ENCODE measurements around the gene FAM3A. TPM values are rescaled to one million over a fixed set of nuclear protein-coding genes. Genes with fewer than 3 reads are reported as not detected.
A peak's percentile ranks its signal among the peaks of the same experiment; 100 is the strongest.

The FAM3A gene
- total and polyA plus RNA-seq, 3 donors from 2014 or later, result 24.0 to 41.1 (median 24.7) TPM

GRCh38 chrX:154486396-154487207 is 29.4 kb downstream of the FAM3A start, which contains the start of gene UBL4A:
UBL4A (minus strand) TSS chrX:154486615; CDS start chrX:154486584, 31 bp downstream.
- WGBS, 2 donors, result 5% methylated on average over 5 of the region's 95 CpGs; no CpG with 5 or more reads in 1 of the 2 donors
- Histone ChIP-seq H3K27ac (peak within 1 kb of the TSS in 1 of 2 donors; percentile 72), H3K4me3 (peak within 1 kb of the TSS; percentile 53), H3K27me3 (no peaks in the 10 kb centered on the region), H3K4me1 (peaks cover 7% of the 10 kb centered on the region), H3K36me3 (ENCODE audit: low read depth, missing control alignments) (no peaks in the 10 kb centered on the region), H3K9me3 (no peaks in the 10 kb centered on the region)
- TF ChIP-seq POLR2A (IDR thresholded peaks at IDR 0.05) (no peak), CTCF (IDR thresholded peaks at IDR 0.05) (no peak)
- intact Hi-C loops (cut with DNase I; ENCODE audit: low total_unique reads), result no loop called here
- peak; percentile 53 for DNase-seq

- no peaks in the 10 kb centered on the region for H3K27me3 ChIP-seq
- H3K27ac ChIP-seq, result peak overlapping the region in 1 of 2 donors; percentile 72
- peak; percentile 60 for DNase-seq
- TF ChIP-seq POLR2A (IDR thresholded peaks at IDR 0.05), result no peak
- TF ChIP-seq CTCF (IDR thresholded peaks at IDR 0.05), result no peak
- H3K36me3 ChIP-seq (ENCODE audit: low read depth, missing control alignments), result no peaks in the 10 kb centered on the region
- H3K4me1 ChIP-seq, result peaks cover 7% of the 10 kb centered on the region
- WGBS, 2 donors, result 1% methylated on average over 23 of the region's 35 CpGs; no CpG with 5 or more reads in 1 of the 2 donors
- H3K4me3 ChIP-seq, result peak overlapping the region; percentile 44 to 53
- intact Hi-C loops (cut with DNase I; ENCODE audit: low total_unique reads), result no loop called here
- no peaks in the 10 kb centered on the region for H3K9me3 ChIP-seq
These were observed 30.0 kb downstream of the FAM3A start for GRCh38 chrX:154486052-154486395.

- no peaks in the 10 kb centered on the region for H3K27me3 ChIP-seq
These were observed 30.6 kb downstream of the FAM3A start for GRCh38 chrX:154485150-154486051.

More at GRCh38 chrX:154485150-154486051, 30.6 kb downstream of the FAM3A start:
- Histone ChIP-seq H3K4me3 (peak overlapping the region; percentile 44 to 53), H3K36me3 (ENCODE audit: low read depth, missing control alignments) (no peaks in the 10 kb centered on the region), H3K9me3 (no peaks in the 10 kb centered on the region), H3K4me1 (peaks cover 7% of the 10 kb centered on the region), H3K27ac (peak overlapping the region in 1 of 2 donors; percentile 72)
- no peak for TF ChIP-seq CTCF (IDR thresholded peaks at IDR 0.05)
- no peak for TF ChIP-seq POLR2A (IDR thresholded peaks at IDR 0.05)
- DNase-seq, result no peak
- WGBS, 2 donors, result 55% methylated on average over 26 of the region's 35 CpGs; no CpG with 5 or more reads in 1 of the 2 donors
- intact Hi-C loops (cut with DNase I; ENCODE audit: low total_unique reads), result no loop called here

All from testis (tissue), 3 donors.